ENCODE data around the gene TRPM5.

TRPM5 gene

GRCh38 chr11:2419638-2420501, 24.4 kb downstream of the TRPM5 start:
- peak; percentile 18 for DNase-seq

- DNase-seq: no peak
Measured at GRCh38 chr11:2418693-2419360, 25.5 kb downstream of the TRPM5 start.

- no peak for DNase-seq
Measured at GRCh38 chr11:2417856-2418692, 26.2 kb downstream of the TRPM5 start.

GRCh38 chr11:2416765-2417164, 27.5 kb downstream of the TRPM5 start:
- DNase-seq: no peak

GRCh38 chr11:2415601-2416380, 28.5 kb downstream of the TRPM5 start:
- no peak for DNase-seq

- DNase-seq: no peak
Measured at GRCh38 chr11:2415171-2415570, 29.1 kb downstream of the TRPM5 start.

GRCh38 chr11:2414616-2415015, 29.7 kb downstream of the TRPM5 start:
- no peak for DNase-seq

GRCh38 chr11:2413742-2414579, 30.4 kb downstream of the TRPM5 start:
- no peak for DNase-seq

- no peak for DNase-seq
Measured at GRCh38 chr11:2412323-2412722, 32.0 kb downstream of the TRPM5 start.

- no peak for DNase-seq
Measured at GRCh38 chr11:2411446-2412305, 32.6 kb downstream of the TRPM5 start.

- DNase-seq: no peak
Measured at GRCh38 chr11:2410616-2411015, 33.7 kb downstream of the TRPM5 start.

- DNase-seq: no peak
Measured at GRCh38 chr11:2409611-2410468, 34.5 kb downstream of the TRPM5 start.

GRCh38 chr11:2409126-2409525, 35.2 kb downstream of the TRPM5 start:
- no peak for DNase-seq

GRCh38 chr11:2408671-2409070, 35.6 kb downstream of the TRPM5 start:
- DNase-seq: no peak

- no peak for DNase-seq
Measured at GRCh38 chr11:2406878-2407410, 37.4 kb downstream of the TRPM5 start.

GRCh38 chr11:2406451-2406850, 37.9 kb downstream of the TRPM5 start:
- DNase-seq: no peak

GRCh38 chr11:2404735-2405196, 39.5 kb downstream of the TRPM5 start:
- DNase-seq: no peak

- no peak for DNase-seq
Measured at GRCh38 chr11:2402890-2403645, 41.2 kb downstream of the TRPM5 start.
